H7 (cell line): Measurements from ENCODE around the gene ZC3H4. TPM values are rescaled to one million over a fixed set of nuclear protein-coding genes. Genes with fewer than 3 reads are reported as not detected.
"Not testable (repeated sequence)": the region's sequence is repeated elsewhere in the genome, so short reads cannot be mapped to it uniquely, and the experiment has no call there.

ENCODE experiments used
- DNase-seq: peaks from one replicate; pipeline ENCODE4 v3.0.0; 2012
- H3K27me3 ChIP-seq: 2 replicates; pipeline ENCODE4 v1.6.0; 2011; ENCODE audit warnings: mild to moderate bottlenecking, low read length; ENCODE audit not compliant: control insufficient read depth, insufficient read depth
- H3K36me3 ChIP-seq: replicated peaks from 2 replicates; pipeline ENCODE4 v1.5.1; 2011; ENCODE audit warnings: low read length; ENCODE audit not compliant: control insufficient read depth, insufficient read depth
- H3K4me3 ChIP-seq: 2 replicates; pipeline ENCODE4 v1.5.1; 2011; ENCODE audit warnings: low read depth, mild to moderate bottlenecking, control low read depth, low read length, moderate library complexity; ENCODE audit not compliant: insufficient read depth
- total RNA-seq: library from RNA; depleted of rRNA; stranded (reverse); fragments of >200 nt; shearing (Covaris generic); gene quantifications from 2 replicates; pipeline ENCODE4 v1.2.3, GENCODE V29; 2014

The ZC3H4 gene
- total RNA-seq, 1 experiment from 2014 or later, result 13.4 TPM

- Histone ChIP-seq H3K36me3 (peaks cover 18% of the 10 kb centered on the region), H3K4me3 (no peak overlapping the region), H3K27me3 (no peaks in the 10 kb centered on the region)
- no peak for DNase-seq
These were observed 42.8 kb downstream of the ZC3H4 start for GRCh38 chr19:47070756-47071155.

GRCh38 chr19:47069795-47070194, 43.8 kb downstream of the ZC3H4 start:
- Histone ChIP-seq H3K36me3 (peaks cover 17% of the 10 kb centered on the region), H3K4me3 (no peak overlapping the region), H3K27me3 (no peaks in the 10 kb centered on the region)
- no peak for DNase-seq

- Histone ChIP-seq H3K36me3 (peaks cover 17% of the 10 kb centered on the region), H3K27me3 (no peaks in the 10 kb centered on the region), H3K4me3 (no peak overlapping the region)
- no peak for DNase-seq
These were observed 44.6 kb downstream of the ZC3H4 start for GRCh38 chr19:47068876-47069406.

GRCh38 chr19:47068246-47068645, 45.3 kb downstream of the ZC3H4 start:
- no peaks in the 10 kb centered on the region for H3K27me3 ChIP-seq
- DNase-seq, result no peak
- H3K4me3 ChIP-seq, result no peak overlapping the region
- H3K36me3 ChIP-seq, result peaks cover 17% of the 10 kb centered on the region

GRCh38 chr19:47067215-47067847, 46.2 kb downstream of the ZC3H4 start:
- peaks cover 17% of the 10 kb centered on the region for H3K36me3 ChIP-seq
- no peak for DNase-seq
- no peak overlapping the region for H3K4me3 ChIP-seq
- no peaks in the 10 kb centered on the region for H3K27me3 ChIP-seq

- peaks cover 14% of the 10 kb centered on the region for H3K36me3 ChIP-seq
- H3K4me3 ChIP-seq, result no peak overlapping the region
- no peaks in the 10 kb centered on the region for H3K27me3 ChIP-seq
- DNase-seq, result peak; percentile 50
These were observed 47.0 kb downstream of the ZC3H4 start for GRCh38 chr19:47066376-47067214.

- H3K27me3 ChIP-seq, result no peaks in the 10 kb centered on the region
- no peak for DNase-seq
These were observed 48.3 kb downstream of the ZC3H4 start for GRCh38 chr19:47065242-47065641.

GRCh38 chr19:47063874-47064273, 49.7 kb downstream of the ZC3H4 start:
- DNase-seq, result no peak
- Histone ChIP-seq H3K4me3 (no peak overlapping the region), H3K36me3 (peaks cover 6% of the 10 kb centered on the region), H3K27me3 (no peaks in the 10 kb centered on the region)

More at GRCh38 chr19:47065242-47065641, 48.3 kb downstream of the ZC3H4 start:
- Histone ChIP-seq H3K4me3 (no peak overlapping the region), H3K36me3 (peaks cover 13% of the 10 kb centered on the region)

GRCh38 chr19:47058621-47059022, 55.0 kb downstream of the ZC3H4 start:
- no peaks in the 10 kb centered on the region for H3K27me3 ChIP-seq
- H3K36me3 ChIP-seq, result no peaks in the 10 kb centered on the region
- H3K4me3 ChIP-seq, result no peak overlapping the region
- no peak for DNase-seq

- Histone ChIP-seq H3K4me3 (no peak overlapping the region), H3K36me3 (no peaks in the 10 kb centered on the region), H3K27me3 (no peaks in the 10 kb centered on the region)
- no peak for DNase-seq
These were observed 56.2 kb downstream of the ZC3H4 start for GRCh38 chr19:47057328-47057727.

- Histone ChIP-seq H3K27me3 (no peaks in the 10 kb centered on the region), H3K4me3 (no peak overlapping the region), H3K36me3 (no peaks in the 10 kb centered on the region)
- DNase-seq, result no peak
These were observed 57.2 kb downstream of the ZC3H4 start for GRCh38 chr19:47056411-47056810.

GRCh38 chr19:47050562-47050961, 63.0 kb downstream of the ZC3H4 start:
- H3K36me3 ChIP-seq, H3K4me3 ChIP-seq, H3K27me3 ChIP-seq, DNase-seq: not testable (repeated sequence)

GRCh38 chr19:47049307-47049700, 64.3 kb downstream of the ZC3H4 start:
- H3K4me3 ChIP-seq, result peak overlapping the region; percentile 23; the same call in 1 of the 2 replicates

GRCh38 chr19:47047763-47048405, 65.7 kb downstream of the ZC3H4 start:
- Histone ChIP-seq H3K36me3 (no peaks in the 10 kb centered on the region; the same call in 1 of the 2 replicates), H3K4me3 (peak overlapping the region; percentile 83), H3K27me3 (no peaks in the 10 kb centered on the region)
- DNase-seq, result peak; percentile 99

More at GRCh38 chr19:47049307-47049700, 64.3 kb downstream of the ZC3H4 start:
- no peak for DNase-seq
- Histone ChIP-seq H3K36me3 (no peaks in the 10 kb centered on the region; the same call in 1 of the 2 replicates), H3K27me3 (no peaks in the 10 kb centered on the region)
